Heart left ventricle (tissue), 13 donors: ENCODE results near the gene FIP1L1.

Source experiments
- POLR2A ChIP-seq, 2 donors: fragments of 450-650 bp; IDR thresholded peaks; one replicate each; pipeline ENCODE4 v1.6.1; 2017; ENCODE audit warnings: antibody characterized with exemption in 2 of 2, mild to moderate bottlenecking in 2 of 2, moderate library complexity in 2 of 2
- TF ChIP-seq, protein P1 (sequence below), 12 donors: fragments of 200-600 bp; sonication (generic) in 4 of 12; IDR thresholded peaks; one replicate each; pipeline versions ENCODE4 v1.5.0 to v1.8.0; 2018 to 2022; ENCODE audit warnings: antibody characterized with exemption in 12 of 12, mild to moderate bottlenecking in 5 of 12
- donor health status: ischemic (EF 13 %, LVEDD 7.1; RV severe dilation, severe dysfunction).
- donor health status: DM: no; HTN: yes; CAD: no.
- donor health status: DM: no; HTN: no; CAD: no.
- donor health status: ischemic (EF 25% LVEDD 6.9; RV normal size, moderate dysfunction).
- donor health status: ischemic (EF 25% LVEDD 5.7; RV mildly dilated, moderate dysfunction).
- donor health status: ischemic (EF 35%, LVEDD 5.7; RV mildly dilated, moderate dysfunction).
- donor health status: nonischemic (EF 11% LVEDD 7.7; RV severe dilation, severe dysfunction).
- donor health status: DM: yes; HTN: yes; CAD: no.
- donor health status: PGD.
- donor health status: ischemic (EF 29% LVEDD 5.4; RV normal size, mild dysfunction).
- donor health status: nonischemic (EF 23%, LVEDD 6.1; RV moderate dilation, normal function).

DNA sequence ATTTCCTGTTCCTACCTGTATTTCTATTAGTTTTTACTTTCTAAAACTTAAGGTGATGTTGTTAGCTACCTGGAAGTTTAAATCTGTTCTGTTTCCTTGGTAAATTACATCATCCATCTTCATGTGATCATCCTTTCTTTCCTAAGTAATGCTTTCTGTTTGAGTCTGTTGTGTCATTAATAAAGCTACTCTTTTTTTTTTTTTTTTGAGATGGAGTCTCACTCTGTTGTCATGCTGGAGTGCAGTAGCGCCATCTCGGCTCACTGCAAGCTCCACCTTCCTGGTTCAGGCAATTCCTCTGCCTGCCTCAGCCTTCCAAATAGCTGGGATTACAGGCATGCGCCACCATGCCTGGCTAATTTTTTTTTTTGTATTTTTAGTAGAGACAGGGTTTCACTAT, 73.3 kb downstream of the FIP1L1 start:
- TF ChIP-seq, protein P1, sequence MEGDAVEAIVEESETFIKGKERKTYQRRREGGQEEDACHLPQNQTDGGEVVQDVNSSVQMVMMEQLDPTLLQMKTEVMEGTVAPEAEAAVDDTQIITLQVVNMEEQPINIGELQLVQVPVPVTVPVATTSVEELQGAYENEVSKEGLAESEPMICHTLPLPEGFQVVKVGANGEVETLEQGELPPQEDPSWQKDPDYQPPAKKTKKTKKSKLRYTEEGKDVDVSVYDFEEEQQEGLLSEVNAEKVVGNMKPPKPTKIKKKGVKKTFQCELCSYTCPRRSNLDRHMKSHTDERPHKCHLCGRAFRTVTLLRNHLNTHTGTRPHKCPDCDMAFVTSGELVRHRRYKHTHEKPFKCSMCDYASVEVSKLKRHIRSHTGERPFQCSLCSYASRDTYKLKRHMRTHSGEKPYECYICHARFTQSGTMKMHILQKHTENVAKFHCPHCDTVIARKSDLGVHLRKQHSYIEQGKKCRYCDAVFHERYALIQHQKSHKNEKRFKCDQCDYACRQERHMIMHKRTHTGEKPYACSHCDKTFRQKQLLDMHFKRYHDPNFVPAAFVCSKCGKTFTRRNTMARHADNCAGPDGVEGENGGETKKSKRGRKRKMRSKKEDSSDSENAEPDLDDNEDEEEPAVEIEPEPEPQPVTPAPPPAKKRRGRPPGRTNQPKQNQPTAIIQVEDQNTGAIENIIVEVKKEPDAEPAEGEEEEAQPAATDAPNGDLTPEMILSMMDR (IDR thresholded peaks at IDR 0.05), result no peak
- no peak for TF ChIP-seq POLR2A (IDR thresholded peaks at IDR 0.05)
